Esophagus muscularis mucosa (tissue), 4 donors: ENCODE data around the gene FDX1.

ENCODE experiments used
- CTCF ChIP-seq, 3 experiments: fragments of 200-600 bp in 2 of 3; fragments of 450-650 bp in 1 of 3; sonication (generic) in 2 of 3; IDR thresholded peaks; one replicate each; pipeline ENCODE4 v1.5.1; 2017 to 2019; ENCODE audit warnings: antibody characterized with exemption in 3 of 3, mild to moderate bottlenecking in 2 of 3, moderate library complexity in 1 of 3
- EP300 ChIP-seq: sonication (generic); formaldehyde crosslinking; IDR thresholded peaks from one replicate; pipeline ENCODE4 v1.6.1; 2017; ENCODE audit warnings: antibody characterized with exemption
- POLR2AphosphoS5 ChIP-seq, 2 donors: sonication (generic); formaldehyde crosslinking; IDR thresholded peaks; one replicate each; pipeline ENCODE4 v1.6.1; 2017; ENCODE audit warnings: antibody characterized with exemption in 2 of 2

GRCh38 chr11:110465231-110465630, 35.5 kb downstream of the FDX1 start:
- TF ChIP-seq CTCF (IDR thresholded peaks at IDR 0.05) (no peak), POLR2AphosphoS5 (IDR thresholded peaks at IDR 0.05) (no peak), EP300 (no peak)
